GM21717 (cell line): Measurements from ENCODE around the gene CLDN8.

Experiments
- ATAC-seq: cut with Tn5 transposase; IDR thresholded peaks from one replicate; pipeline ENCODE4 v1.9.1; 2021; ENCODE audit warnings: mild to moderate bottlenecking, moderate library complexity; ENCODE audit not compliant: unreplicated experiment

Gene CLDN8

GRCh38 chr21:30206551-30207251, 9.2 kb downstream of the CLDN8 start:
- no peak for ATAC-seq

- no peak for ATAC-seq
These were observed 15.9 kb downstream of the CLDN8 start for GRCh38 chr21:30200000-30200399.

GRCh38 chr21:30194701-30195299, 21.1 kb downstream of the CLDN8 start:
- no peak for ATAC-seq

GRCh38 chr21:30193201-30193600, 22.7 kb downstream of the CLDN8 start:
- no peak for ATAC-seq

GRCh38 chr21:30190554-30190953, 25.3 kb downstream of the CLDN8 start:
- no peak for ATAC-seq

- ATAC-seq: no peak
These were observed 26.1 kb downstream of the CLDN8 start for GRCh38 chr21:30189773-30190172.

GRCh38 chr21:30186242-30186641, 29.7 kb downstream of the CLDN8 start:
- no peak for ATAC-seq

GRCh38 chr21:30168086-30168485, 47.8 kb downstream of the CLDN8 start:
- ATAC-seq: no peak

GRCh38 chr21:30166705-30167104, 49.2 kb downstream of the CLDN8 start, which contains the start of gene CLDN17:
CLDN17 (minus strand) TSS chr21:30166805; CDS start chr21:30166617, 188 bp downstream.
- ATAC-seq: no peak

GRCh38 chr21:30166171-30166570, 49.7 kb downstream of the CLDN8 start:
- no peak for ATAC-seq

- ATAC-seq: no peak
These were observed 51.1 kb downstream of the CLDN8 start for GRCh38 chr21:30164796-30165195.
